T-helper 22 cell (primary cell): Measurements from ENCODE around the gene SHROOM1.
"Not testable (repeated sequence)": the region's sequence is repeated elsewhere in the genome, so short reads cannot be mapped to it uniquely, and the experiment has no call there.

ENCODE experiments used
- DNase-seq: peaks from one replicate; pipeline ENCODE4 v3.0.0-alpha.2; 2020; ENCODE audit warnings: low read depth

The SHROOM1 gene

GRCh38 chr5:132807163-132807838, 23.1 kb downstream of the SHROOM1 start:
- DNase-seq = no peak

- DNase-seq = not testable (repeated sequence)
Observed at GRCh38 chr5:132806804-132807162, 23.7 kb downstream of the SHROOM1 start.

GRCh38 chr5:132805872-132806271, 24.6 kb downstream of the SHROOM1 start:
- not testable (repeated sequence) for DNase-seq

- DNase-seq = not testable (repeated sequence)
Observed at GRCh38 chr5:132804219-132804618, 26.2 kb downstream of the SHROOM1 start.

GRCh38 chr5:132802685-132803066, 27.8 kb downstream of the SHROOM1 start:
- DNase-seq = not testable (repeated sequence)

- DNase-seq = no peak
Observed at GRCh38 chr5:132802044-132802684, 28.3 kb downstream of the SHROOM1 start.

- no peak for DNase-seq
Observed at GRCh38 chr5:132800545-132800944, 29.9 kb downstream of the SHROOM1 start.

- no peak for DNase-seq
Observed at GRCh38 chr5:132799392-132799791, 31.1 kb downstream of the SHROOM1 start.

- no peak for DNase-seq
Observed at GRCh38 chr5:132797651-132798050, 32.8 kb downstream of the SHROOM1 start.

GRCh38 chr5:132791026-132791425, 39.4 kb downstream of the SHROOM1 start:
- no peak for DNase-seq

- DNase-seq = no peak
Observed at GRCh38 chr5:132790201-132790865, 40.1 kb downstream of the SHROOM1 start.

GRCh38 chr5:132788990-132789886, 41.2 kb downstream of the SHROOM1 start:
- no peak for DNase-seq

- DNase-seq = no peak
Observed at GRCh38 chr5:132788508-132788907, 41.9 kb downstream of the SHROOM1 start.

GRCh38 chr5:132787076-132787475, 43.4 kb downstream of the SHROOM1 start:
- no peak for DNase-seq

- no peak for DNase-seq
Observed at GRCh38 chr5:132785864-132786263, 44.6 kb downstream of the SHROOM1 start.

GRCh38 chr5:132785365-132785764, 45.1 kb downstream of the SHROOM1 start:
- DNase-seq = no peak

- no peak for DNase-seq
Observed at GRCh38 chr5:132782101-132782500, 48.3 kb downstream of the SHROOM1 start.

GRCh38 chr5:132781029-132781428, 49.4 kb downstream of the SHROOM1 start:
- no peak for DNase-seq

GRCh38 chr5:132780577-132780976, 49.9 kb downstream of the SHROOM1 start:
- DNase-seq = no peak

- no peak for DNase-seq
Observed at GRCh38 chr5:132779961-132780360, 50.5 kb downstream of the SHROOM1 start.

- DNase-seq = no peak
Observed at GRCh38 chr5:132778856-132779255, 51.6 kb downstream of the SHROOM1 start.

GRCh38 chr5:132778129-132778528, 52.3 kb downstream of the SHROOM1 start:
- no peak for DNase-seq
